D341Med (cell line): ENCODE results near the gene FBXL17.

Experiments used
- DNase-seq: peaks from one replicate; pipeline ENCODE4 v3.0.0; 2012; ENCODE audit warnings: low spot score

The FBXL17 gene

GRCh38 chr5:108090946-108091345, 291.0 kb downstream of the FBXL17 start:
- no peak for DNase-seq

DNA sequence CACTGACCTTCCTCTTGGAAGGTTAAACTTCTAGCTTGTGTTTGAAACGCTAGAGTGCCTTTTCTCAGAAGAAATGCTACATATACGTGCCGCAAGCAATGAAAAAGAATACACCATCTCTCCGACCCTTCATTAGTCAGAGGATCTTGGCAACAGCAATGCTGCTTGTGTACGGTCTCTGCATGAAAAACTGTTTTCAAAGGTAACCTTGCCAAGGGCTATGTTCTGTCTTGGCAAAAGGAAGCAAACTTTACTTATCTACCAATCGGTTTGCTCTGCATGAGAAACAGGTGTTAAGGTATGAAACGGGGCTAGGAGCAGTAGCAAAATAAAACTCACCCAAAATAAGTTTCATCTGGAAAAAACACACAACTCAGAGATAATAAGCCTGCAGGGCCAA, 297.8 kb downstream of the FBXL17 start:
- no peak for DNase-seq

GRCh38 chr5:108083232-108083631, 298.7 kb downstream of the FBXL17 start:
- no peak for DNase-seq

GRCh38 chr5:108081707-108082106, 300.2 kb downstream of the FBXL17 start:
- no peak for DNase-seq

GRCh38 chr5:108079753-108080152, 302.1 kb downstream of the FBXL17 start:
- DNase-seq, result peak; percentile 27

GRCh38 chr5:108078882-108079281, 303.0 kb downstream of the FBXL17 start:
- no peak for DNase-seq

GRCh38 chr5:108078345-108078744, 303.6 kb downstream of the FBXL17 start:
- no peak for DNase-seq

GRCh38 chr5:108074626-108075025, 307.3 kb downstream of the FBXL17 start:
- DNase-seq, result no peak

DNA sequence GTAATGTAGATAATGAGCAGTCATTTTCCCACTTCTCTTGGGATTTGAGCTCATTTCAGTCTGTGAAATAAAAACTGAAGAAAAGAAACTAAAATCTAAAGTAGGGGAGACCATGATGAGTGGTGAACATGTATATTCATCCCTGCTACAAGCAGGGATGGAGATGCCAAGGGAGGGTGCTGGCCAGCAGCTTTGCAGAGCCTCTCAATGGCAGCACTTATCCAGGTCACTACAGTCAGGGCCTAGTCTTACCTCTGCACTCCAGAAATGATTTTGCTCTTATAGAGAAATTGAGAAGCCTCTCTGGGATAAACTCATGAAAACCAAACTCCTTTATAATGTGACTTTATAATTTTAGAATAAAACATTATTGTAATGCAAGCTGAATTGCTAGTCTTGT, 317.6 kb downstream of the FBXL17 start:
- no peak for DNase-seq

- no peak for DNase-seq
Measured at GRCh38 chr5:108061941-108062340, 320.0 kb downstream of the FBXL17 start.

DNA sequence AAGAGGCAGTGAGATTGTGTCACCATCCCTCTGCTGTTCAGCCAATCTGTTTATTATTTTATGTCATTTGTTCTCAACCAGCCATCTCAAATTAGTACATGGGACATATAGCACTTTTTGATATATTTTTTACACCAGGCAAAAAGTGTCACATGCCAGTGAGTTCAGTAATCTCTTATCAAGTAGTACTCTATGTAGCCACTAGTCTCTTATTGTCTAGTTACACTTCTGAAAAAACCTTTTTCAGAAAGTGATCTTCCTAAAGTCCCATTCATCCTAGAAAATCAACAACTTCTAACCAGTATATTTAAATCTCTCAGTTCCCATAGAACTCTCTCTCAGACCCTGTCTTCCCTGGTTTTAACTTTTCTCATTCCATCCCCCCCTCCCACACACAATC, 321.6 kb downstream of the FBXL17 start:
- DNase-seq, result no peak

DNA sequence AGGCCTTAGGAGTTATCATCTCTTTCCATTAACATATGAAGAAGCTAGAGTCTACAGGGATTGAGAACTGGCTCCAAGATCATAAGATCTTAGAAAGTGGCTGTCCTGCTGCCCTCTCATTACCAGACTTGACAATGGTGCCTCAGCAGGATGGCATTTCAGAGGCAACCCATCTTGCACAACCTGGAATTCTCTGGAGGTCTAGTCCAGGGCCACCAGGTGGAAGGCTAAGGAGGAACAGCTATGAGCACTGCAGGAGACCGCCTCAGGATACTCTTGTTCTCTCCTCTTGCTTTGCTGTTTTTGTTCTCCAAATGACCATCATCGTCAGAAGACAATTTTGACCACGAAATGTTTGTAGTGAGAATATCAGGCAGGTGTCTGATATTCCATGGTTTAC, 322.6 kb downstream of the FBXL17 start:
- no peak for DNase-seq

DNA sequence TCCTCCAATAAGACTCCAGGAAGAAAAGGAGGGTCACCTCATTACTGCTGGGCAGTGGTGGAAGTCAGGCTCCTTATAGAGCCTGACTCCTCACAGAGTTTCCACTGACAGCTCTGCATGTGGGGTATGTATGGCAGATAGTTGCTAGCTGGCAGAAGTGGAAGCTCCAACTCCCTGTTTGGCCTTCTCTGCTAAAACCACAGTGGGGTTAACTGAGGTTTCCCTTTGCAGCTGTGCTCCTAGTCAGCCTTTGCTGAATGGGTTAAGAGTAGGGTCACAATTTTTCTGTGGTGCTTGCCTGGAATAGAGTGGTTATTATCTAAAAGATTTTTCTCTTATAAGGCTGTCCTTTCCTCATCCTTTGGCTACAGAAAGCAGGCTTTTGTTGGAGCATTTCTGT, 327.5 kb downstream of the FBXL17 start:
- no peak for DNase-seq

- peak; percentile 87 for DNase-seq
Measured at GRCh38 chr5:108046955-108047670, 334.8 kb downstream of the FBXL17 start.

DNA sequence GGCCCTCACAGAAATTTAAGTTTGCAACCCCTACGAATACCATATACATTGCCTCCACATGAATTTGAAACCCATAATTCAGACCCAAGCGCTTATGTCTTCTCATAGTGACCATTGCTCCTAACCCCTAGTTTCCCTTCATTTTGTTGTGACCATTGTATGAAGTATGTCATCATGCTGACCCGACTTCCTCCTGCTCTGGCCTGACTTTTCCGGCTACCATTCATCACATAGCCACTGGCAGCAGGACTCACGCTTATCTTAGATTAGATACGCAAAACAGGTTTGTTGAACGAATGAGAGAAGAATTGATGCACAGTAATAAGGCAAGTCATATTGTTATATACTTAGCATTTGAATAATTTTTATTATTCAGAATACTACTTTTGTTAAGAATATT, 345.4 kb downstream of the FBXL17 start:
- DNase-seq, result no peak

- DNase-seq, result no peak
Measured at GRCh38 chr5:108028883-108029282, 353.0 kb downstream of the FBXL17 start.

- DNase-seq, result no peak
Measured at GRCh38 chr5:108028412-108028811, 353.5 kb downstream of the FBXL17 start.

GRCh38 chr5:108025957-108026356, 355.9 kb downstream of the FBXL17 start:
- no peak for DNase-seq

- DNase-seq, result no peak
Measured at GRCh38 chr5:108024986-108025385, 356.9 kb downstream of the FBXL17 start.

DNA sequence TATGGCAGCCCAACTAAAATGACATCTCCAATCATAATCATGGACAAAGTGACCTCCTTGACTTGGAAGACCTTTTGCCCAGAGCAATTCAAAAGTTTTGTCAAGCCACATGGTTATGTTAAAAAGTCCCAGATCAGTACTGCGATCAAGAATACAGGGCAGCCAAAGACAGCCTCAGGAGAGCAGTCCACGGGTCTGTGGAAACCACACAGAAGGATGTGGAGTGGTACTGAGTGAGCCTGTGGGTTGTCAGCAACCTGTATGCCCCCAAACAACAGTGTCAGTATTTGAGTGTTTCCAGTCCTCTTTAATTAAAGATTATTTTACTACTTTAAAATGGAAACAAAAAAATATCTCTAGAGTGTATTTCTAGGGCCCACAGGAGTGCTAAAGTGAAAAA, 365.8 kb downstream of the FBXL17 start:
- no peak for DNase-seq

- DNase-seq, result no peak
Measured at GRCh38 chr5:108006791-108007190, 375.1 kb downstream of the FBXL17 start.

GRCh38 chr5:108003178-108003577, 378.7 kb downstream of the FBXL17 start:
- no peak for DNase-seq

DNA sequence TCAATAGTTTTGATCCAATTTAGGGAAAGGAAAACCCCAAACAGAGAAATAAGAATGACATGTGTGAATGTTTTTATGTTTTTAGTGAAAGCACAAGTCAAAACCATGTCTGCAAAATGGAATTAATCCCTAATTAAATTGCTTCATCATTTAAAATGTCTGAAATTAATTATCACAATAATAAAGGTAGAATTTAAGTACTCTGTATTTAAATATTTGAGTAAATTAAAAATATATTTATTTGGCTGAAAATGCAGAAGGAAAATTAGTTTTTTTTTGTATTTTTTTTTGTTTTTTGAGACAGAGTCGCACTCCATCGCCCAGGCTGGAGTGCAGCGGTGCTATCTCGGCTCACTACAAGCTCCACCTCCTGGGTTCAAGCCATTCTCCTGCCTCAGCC, 380.7 kb downstream of the FBXL17 start:
- no peak for DNase-seq

DNA sequence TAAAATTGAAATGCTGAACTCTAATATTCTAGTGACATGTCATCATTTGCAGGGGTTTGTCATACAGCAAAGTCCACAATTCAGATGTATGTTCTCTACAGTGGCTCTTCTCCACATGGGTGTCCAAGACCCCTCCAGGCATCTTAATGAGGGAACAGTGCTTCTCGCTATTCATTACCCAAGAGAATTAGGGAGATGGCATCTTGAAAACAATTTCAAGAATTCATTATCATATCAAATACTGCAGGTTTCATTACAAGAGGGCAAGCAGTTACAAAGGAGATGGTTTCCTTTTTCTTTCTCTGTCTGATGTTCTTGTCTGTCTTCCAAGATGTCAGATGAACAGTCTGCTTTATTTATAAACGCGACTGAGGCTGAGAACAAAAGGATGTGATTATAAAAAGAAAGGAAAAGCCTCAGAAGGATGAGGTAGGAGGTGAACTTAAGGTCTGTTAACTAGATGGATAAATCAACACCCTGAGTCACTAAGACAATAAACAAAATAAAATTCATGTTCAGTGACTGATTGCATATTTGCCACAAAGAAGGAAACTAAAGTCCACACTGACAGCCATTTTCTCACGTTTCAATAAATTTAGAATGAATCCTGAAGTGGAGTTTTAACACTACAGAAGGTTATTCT, 384.4 kb downstream of the FBXL17 start:
- no peak for DNase-seq
